Measurements from ENCODE around the gene WWOX. TPM values are rescaled to one million over a fixed set of nuclear protein-coding genes. Genes with fewer than 3 reads are reported as not detected.

Gene WWOX
- total and polyA plus RNA-seq, 2 of the 8 experiments (the other 6 are each of a cell fraction or from before 2014, with no cell fraction given) = 5.4 to 16.7 TPM

DNA sequence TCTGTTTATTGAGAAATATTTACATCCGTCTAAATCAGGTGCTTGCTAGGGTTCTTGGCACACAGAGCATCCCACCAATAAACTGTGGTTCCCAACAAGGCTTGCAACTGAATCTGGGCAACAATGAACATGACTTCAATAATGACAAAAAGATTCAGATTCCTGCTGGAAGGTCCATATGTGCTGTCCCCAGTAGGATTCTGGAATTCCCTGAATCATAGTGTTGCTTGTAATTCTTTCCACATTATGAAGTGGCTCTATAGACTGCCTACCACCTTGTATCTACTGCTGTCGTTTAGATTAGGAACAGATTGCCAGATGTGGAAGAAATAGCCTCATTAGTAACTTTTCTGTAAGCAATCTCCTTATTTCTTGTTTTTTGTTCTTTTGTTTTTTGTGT, 265.9 kb downstream of the WWOX start:
- no peak for TF ChIP-seq ASH2L (IDR thresholded peaks at IDR 0.05; ENCODE audit: low read length)
- no peak for TF ChIP-seq BRCA1 (IDR thresholded peaks at IDR 0.05; ENCODE audit: low read depth, low read length)
- TF ChIP-seq MAFK (IDR thresholded peaks at IDR 0.05; ENCODE audit: low read depth, low read length) = no peak
- no peak for TF ChIP-seq HDAC6 (IDR thresholded peaks at IDR 0.05; ENCODE audit: low read depth, low read length)
- no peak for TF ChIP-seq MAX (IDR thresholded peaks at IDR 0.05)
- TF ChIP-seq SRF (IDR thresholded peaks at IDR 0.05; ENCODE audit: low read depth, low read length) = no peak
- POLR2A ChIA-PET (ENCODE audit: partially characterized antibody) = no interaction called here
- H3K79me2 ChIP-seq (ENCODE audit: control insufficient read depth in 1 of 2, insufficient read depth in 2 of 2, low read length in 2 of 2) = no peaks in the 10 kb centered on the region
- no peak overlapping the region for H2BK20ac ChIP-seq (ENCODE audit: low read length)
- no peaks in the 10 kb centered on the region for H3K79me1 ChIP-seq (ENCODE audit: low read depth, low read length)
- CTCF ChIA-PET (ENCODE audit: partially characterized antibody) = interaction anchor here (1.1 to 2.1 kb wide), 8 partner anchors 7 to 689 kb away, joined by 3 to 12 read pairs (median 3); no protein-coding TSS in a partner anchor
- DNase-seq (ENCODE audit: low read depth in 1 of 2, low spot score in 2 of 2) (no peak), FAIRE-seq (no peak)
- no peak overlapping the region for H3K9ac ChIP-seq (replicated peaks in 1 of 4; ENCODE audit: extremely low read depth in 1 of 4, low read depth in 3 of 4, low read length in 3 of 4)
- no peak overlapping the region for H3K18ac ChIP-seq (ENCODE audit: extremely low read depth, low read length)
- H2BK15ac ChIP-seq (ENCODE audit: low read length) = no peak overlapping the region
- no peaks in the 10 kb centered on the region; a peak in 1 of 7 replicates for H3K27me3 ChIP-seq (replicated peaks in 1 of 4; ENCODE audit: control insufficient read depth in 3 of 4, extremely low read depth in 1 of 4, insufficient read depth in 3 of 4, low read length in 3 of 4)
- no peak overlapping the region for H2BK12ac ChIP-seq (ENCODE audit: low read depth, low read length)
- H3K14ac ChIP-seq (ENCODE audit: insufficient read length) = no peak overlapping the region
- H2AFZ ChIP-seq (ENCODE audit: low read length) = no peak overlapping the region
- H3K27ac ChIP-seq (ENCODE audit: low read depth, low read length) = no peak overlapping the region
- WGBS, 2 experiments (ENCODE audit: extremely low coverage in 1 of 2, insufficient coverage in 1 of 2, insufficient read length in 1 of 2, insufficient replicate concordance in 2 of 2, low coverage in 1 of 2, low lambda C conversion rate in 2 of 2, missing lambda C conversion rate in 1 of 2) = 76% methylated on average over 2 of the region's 2 CpGs; no CpG with 5 or more reads in 1 of the 2 experiments
- H3K4me3 ChIP-seq (ENCODE audit: extremely low read depth in 1 of 4, insufficient read depth in 2 of 4, low read depth in 3 of 4, low read length in 4 of 4) = no peak overlapping the region
- no peak overlapping the region for H4K5ac ChIP-seq (ENCODE audit: insufficient read length, low read depth, low read length)
- no peak overlapping the region for H4K91ac ChIP-seq (replicated peaks; ENCODE audit: insufficient read length, low read length)
- no peaks in the 10 kb centered on the region for H3K23me2 ChIP-seq (ENCODE audit: low read depth, low read length)
- H3K4ac ChIP-seq (replicated peaks; ENCODE audit: insufficient read length, low read depth, low read length) = no peak overlapping the region
- H3K36me3 ChIP-seq (ENCODE audit: control insufficient read depth in 2 of 4, insufficient read depth in 4 of 4, low read length in 3 of 4) = no peaks in the 10 kb centered on the region
- H3K4me1 ChIP-seq (replicated peaks in 1 of 4; ENCODE audit: control insufficient read depth in 3 of 4, insufficient read depth in 4 of 4, low read length in 3 of 4) = 0 out of 7 replicates have a peak, but pooled peaks cover 0 to 2% (median 0%) of the 10 kb centered on the region in 4 experiments
- H3K4me2 ChIP-seq (ENCODE audit: insufficient read depth in 1 of 2, low read depth in 2 of 2, low read length in 2 of 2) = no peak overlapping the region
- no peaks in the 10 kb centered on the region for H4K20me1 ChIP-seq (replicated peaks in 1 of 2; ENCODE audit: control insufficient read depth in 1 of 2, insufficient read depth in 2 of 2, low read length in 2 of 2)
- H3K23ac ChIP-seq (ENCODE audit: insufficient read length) = no peak overlapping the region
- no peak overlapping the region for H4K8ac ChIP-seq (ENCODE audit: extremely low read depth, insufficient read depth, low read length)
- H2BK120ac ChIP-seq (replicated peaks; ENCODE audit: low read depth, low read length) = no peak overlapping the region
- H3K56ac ChIP-seq (replicated peaks; ENCODE audit: insufficient read length, low read depth, low read length) = no peak overlapping the region
- no peak overlapping the region for H2BK5ac ChIP-seq (ENCODE audit: low read depth, low read length)
- H2AK5ac ChIP-seq (ENCODE audit: low read depth, low read length) = no peak overlapping the region
- no peaks in the 10 kb centered on the region for H3K9me3 ChIP-seq (ENCODE audit: insufficient read depth in 2 of 2, low read depth in 1 of 2, low read length in 1 of 2)

All from H1 (cell line).